OCI-M2 (cell line): ENCODE results near the gene TRIM69.
"Not testable (repeated sequence)": the region's sequence is repeated elsewhere in the genome, so short reads cannot be mapped to it uniquely, and the experiment has no call there.

Source experiments
- DNase-seq: peaks from one replicate; lab custom pipeline; 2025; ENCODE audit not compliant: unreplicated experiment; lab: John Stamatoyannopoulos, UW

Gene TRIM69

GRCh38 chr15:44736181-44736765 lies at the start of gene TRIM69:
TSS of gene TRIM69 (plus strand) at chr15:44736528. CDS start at chr15:44736705, 177 bp downstream.
- no peak for DNase-seq

- DNase-seq, result not testable (repeated sequence)
Measured at GRCh38 chr15:44689318-44689717, 47.0 kb upstream of the TRIM69 start.

GRCh38 chr15:44690245-44690644 lies 46.1 kb upstream of the TRIM69 start:
- DNase-seq, result not testable (repeated sequence)

GRCh38 chr15:44692659-44693058 lies 43.7 kb upstream of the TRIM69 start:
- no peak for DNase-seq

- DNase-seq, result no peak
Measured at GRCh38 chr15:44694416-44694815, 41.9 kb upstream of the TRIM69 start.

GRCh38 chr15:44695294-44695693 lies 41.0 kb upstream of the TRIM69 start:
- DNase-seq, result no peak

GRCh38 chr15:44697014-44697413 lies 39.3 kb upstream of the TRIM69 start:
- no peak for DNase-seq

GRCh38 chr15:44698641-44699040 lies 37.7 kb upstream of the TRIM69 start:
- no peak for DNase-seq

- not testable (repeated sequence) for DNase-seq
Measured at GRCh38 chr15:44700676-44701075, 35.7 kb upstream of the TRIM69 start.

GRCh38 chr15:44705986-44706385 lies 30.3 kb upstream of the TRIM69 start:
- no peak for DNase-seq

GRCh38 chr15:44706401-44706800 lies 29.9 kb upstream of the TRIM69 start:
- no peak for DNase-seq

- no peak for DNase-seq
Measured at GRCh38 chr15:44706946-44707636, 29.2 kb upstream of the TRIM69 start.

- peak; percentile 59 for DNase-seq
Measured at GRCh38 chr15:44710236-44711095, 25.9 kb upstream of the TRIM69 start.

GRCh38 chr15:44711096-44711742 lies 25.1 kb upstream of the TRIM69 start, which contains the start of the genes B2M and PATL2:
TSS of gene B2M (plus strand) at chr15:44711517. CDS start at chr15:44711547, 30 bp downstream.
TSS of gene PATL2 (minus strand) at chr15:44711323. CDS start at chr15:44676490, 34,833 bp downstream.
- peak; percentile 87 for DNase-seq

- DNase-seq, result no peak
Measured at GRCh38 chr15:44711743-44712345, 24.5 kb upstream of the TRIM69 start.

- DNase-seq, result no peak
Measured at GRCh38 chr15:44712346-44713005, 23.9 kb upstream of the TRIM69 start.

GRCh38 chr15:44713006-44713966 lies 23.0 kb upstream of the TRIM69 start:
- no peak for DNase-seq

- no peak for DNase-seq
Measured at GRCh38 chr15:44715142-44715796, 21.1 kb upstream of the TRIM69 start.
